ENCODE data around the gene TNPO2.
"Not testable (repeated sequence)": the region's sequence is repeated elsewhere in the genome, so short reads cannot be mapped to it uniquely, and the experiment has no call there.

Gene TNPO2

DNA sequence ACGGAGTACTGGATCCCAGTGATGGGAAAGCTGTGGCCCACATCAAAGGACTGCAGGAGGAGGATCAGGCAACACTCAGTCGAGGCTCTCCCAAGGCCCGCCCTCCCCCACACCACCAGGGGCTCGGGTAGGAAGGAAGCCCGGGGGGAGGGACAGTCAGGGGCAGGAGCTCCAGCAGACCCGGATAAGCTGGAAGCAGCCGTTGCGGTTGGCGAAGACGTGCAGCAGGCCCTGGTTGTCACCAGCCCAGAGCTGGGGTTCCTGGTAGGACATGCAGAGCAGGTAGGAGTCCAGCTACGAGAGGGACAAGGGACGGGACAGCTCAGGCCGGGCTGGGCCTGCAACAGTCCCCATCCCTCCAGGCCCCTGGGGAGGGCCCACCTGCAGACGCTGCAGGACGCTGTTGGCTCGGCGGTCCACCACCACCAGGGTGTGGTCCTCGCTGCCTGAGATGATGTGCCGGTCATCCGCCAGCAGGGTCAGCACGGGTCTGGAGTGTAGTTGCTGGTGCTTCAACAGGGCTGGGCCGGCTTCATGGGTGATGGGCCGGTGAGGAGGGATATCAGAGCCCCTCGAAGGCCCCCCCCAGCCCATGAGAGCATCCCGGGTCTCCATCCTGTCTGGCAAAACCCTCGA is 34.0 kb downstream of the TNPO2 start:
- no peak overlapping the region for H3K4me3 ChIP-seq (ENCODE audit: low read depth, low read length)
- DNase-seq (ENCODE audit: low read depth) = no peak
- TF ChIP-seq, protein P1, sequence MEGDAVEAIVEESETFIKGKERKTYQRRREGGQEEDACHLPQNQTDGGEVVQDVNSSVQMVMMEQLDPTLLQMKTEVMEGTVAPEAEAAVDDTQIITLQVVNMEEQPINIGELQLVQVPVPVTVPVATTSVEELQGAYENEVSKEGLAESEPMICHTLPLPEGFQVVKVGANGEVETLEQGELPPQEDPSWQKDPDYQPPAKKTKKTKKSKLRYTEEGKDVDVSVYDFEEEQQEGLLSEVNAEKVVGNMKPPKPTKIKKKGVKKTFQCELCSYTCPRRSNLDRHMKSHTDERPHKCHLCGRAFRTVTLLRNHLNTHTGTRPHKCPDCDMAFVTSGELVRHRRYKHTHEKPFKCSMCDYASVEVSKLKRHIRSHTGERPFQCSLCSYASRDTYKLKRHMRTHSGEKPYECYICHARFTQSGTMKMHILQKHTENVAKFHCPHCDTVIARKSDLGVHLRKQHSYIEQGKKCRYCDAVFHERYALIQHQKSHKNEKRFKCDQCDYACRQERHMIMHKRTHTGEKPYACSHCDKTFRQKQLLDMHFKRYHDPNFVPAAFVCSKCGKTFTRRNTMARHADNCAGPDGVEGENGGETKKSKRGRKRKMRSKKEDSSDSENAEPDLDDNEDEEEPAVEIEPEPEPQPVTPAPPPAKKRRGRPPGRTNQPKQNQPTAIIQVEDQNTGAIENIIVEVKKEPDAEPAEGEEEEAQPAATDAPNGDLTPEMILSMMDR (IDR thresholded peaks at IDR 0.05; ENCODE audit: control insufficient read depth, extremely low read depth, insufficient read depth) = no peak

DNA sequence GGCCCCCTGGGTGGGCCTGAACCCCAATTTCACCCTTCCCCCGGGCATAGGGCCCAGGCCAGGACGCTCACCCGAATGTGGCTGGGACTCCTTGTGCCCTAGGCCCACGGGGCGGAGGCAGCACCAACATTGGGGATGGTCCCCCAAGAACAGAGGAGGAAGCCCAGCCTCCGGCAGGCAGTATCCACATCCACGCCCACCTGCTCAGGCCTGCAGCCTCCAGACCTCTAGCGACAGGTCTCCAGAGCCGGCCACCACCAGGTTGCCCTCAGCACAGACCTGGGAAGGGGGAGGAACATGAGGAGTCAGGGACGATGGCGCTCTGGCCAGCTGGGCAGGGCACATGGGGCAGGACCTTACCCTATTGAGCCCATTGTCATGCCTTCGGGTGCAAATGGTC is 34.7 kb downstream of the TNPO2 start:
- DNase-seq (ENCODE audit: low read depth) = no peak
- H3K4me3 ChIP-seq (ENCODE audit: low read depth, low read length) = no peak overlapping the region
- TF ChIP-seq, protein P1 (IDR thresholded peaks at IDR 0.05; ENCODE audit: control insufficient read depth, extremely low read depth, insufficient read depth) = no peak

DNA sequence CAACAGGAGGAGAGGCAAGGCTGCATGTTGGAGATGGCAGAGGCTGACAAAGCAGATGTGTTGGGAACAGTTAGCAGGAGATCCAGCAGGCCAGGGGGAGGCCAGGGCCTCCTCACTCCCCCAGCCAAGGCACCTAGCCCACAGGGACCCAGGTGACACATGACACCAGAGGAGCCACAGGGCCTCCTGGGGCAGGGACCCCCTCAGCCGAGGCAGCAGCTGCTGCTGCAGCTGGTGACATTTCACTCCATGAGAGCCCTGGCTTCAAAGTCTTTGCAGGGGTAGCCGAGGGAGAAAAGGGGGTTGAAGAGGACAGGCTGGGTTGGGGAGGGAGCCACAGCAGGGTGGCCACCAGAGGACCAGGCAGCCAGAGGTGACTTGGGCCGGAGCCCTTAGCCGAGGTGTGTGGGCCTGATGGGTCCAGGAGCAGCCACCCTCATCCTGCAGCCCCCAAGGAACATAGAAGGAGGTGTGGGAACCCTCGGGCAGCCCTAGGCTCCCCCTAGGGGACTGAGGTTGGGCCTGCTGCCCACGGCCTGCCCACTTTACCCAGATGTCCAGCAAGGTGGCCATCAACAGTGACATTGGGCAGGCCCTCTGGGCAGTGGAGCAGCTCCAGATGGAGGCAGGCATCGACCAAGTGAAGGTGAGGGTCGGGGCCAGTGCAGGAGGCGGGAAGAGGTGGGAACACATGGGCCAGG is 36.1 kb downstream of the TNPO2 start, which contains the start of gene GNG14:
Gene GNG14, plus strand, starts transcription at position 503 of the 701 bp plus-strand sequence. Its CDS starts 51 bp downstream, at position 554.
- H3K4me3 ChIP-seq (ENCODE audit: low read depth, low read length) = no peak within 1 kb of the TSS
- TF ChIP-seq, protein P1 (IDR thresholded peaks at IDR 0.05; ENCODE audit: control insufficient read depth, extremely low read depth, insufficient read depth) = no peak
- DNase-seq (ENCODE audit: low read depth) = no peak

DNA sequence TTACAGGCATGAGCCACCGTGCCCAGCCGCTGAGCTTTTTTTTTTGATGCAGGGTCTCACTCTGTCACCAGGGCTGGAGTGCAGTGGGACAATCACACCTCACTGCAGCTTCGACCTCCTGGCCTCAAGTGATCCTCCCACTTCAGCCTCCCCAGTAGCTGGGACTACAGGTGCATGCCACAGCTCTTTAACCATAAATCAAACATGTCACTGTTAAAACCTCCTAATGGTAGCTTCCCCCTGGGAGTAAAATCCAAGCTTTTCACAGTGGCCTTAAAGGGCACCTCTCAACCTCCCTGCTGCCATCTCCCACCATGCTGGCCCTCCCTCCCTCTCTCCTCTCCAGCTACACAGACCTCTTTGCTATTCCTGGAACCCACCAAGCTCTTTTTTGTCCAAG is 37.9 kb downstream of the TNPO2 start:
- H3K4me3 ChIP-seq (ENCODE audit: low read depth, low read length) = no peak overlapping the region
- TF ChIP-seq, protein P1 (IDR thresholded peaks at IDR 0.05; ENCODE audit: control insufficient read depth, extremely low read depth, insufficient read depth) = no peak
- no peak for DNase-seq (ENCODE audit: low read depth)

DNA sequence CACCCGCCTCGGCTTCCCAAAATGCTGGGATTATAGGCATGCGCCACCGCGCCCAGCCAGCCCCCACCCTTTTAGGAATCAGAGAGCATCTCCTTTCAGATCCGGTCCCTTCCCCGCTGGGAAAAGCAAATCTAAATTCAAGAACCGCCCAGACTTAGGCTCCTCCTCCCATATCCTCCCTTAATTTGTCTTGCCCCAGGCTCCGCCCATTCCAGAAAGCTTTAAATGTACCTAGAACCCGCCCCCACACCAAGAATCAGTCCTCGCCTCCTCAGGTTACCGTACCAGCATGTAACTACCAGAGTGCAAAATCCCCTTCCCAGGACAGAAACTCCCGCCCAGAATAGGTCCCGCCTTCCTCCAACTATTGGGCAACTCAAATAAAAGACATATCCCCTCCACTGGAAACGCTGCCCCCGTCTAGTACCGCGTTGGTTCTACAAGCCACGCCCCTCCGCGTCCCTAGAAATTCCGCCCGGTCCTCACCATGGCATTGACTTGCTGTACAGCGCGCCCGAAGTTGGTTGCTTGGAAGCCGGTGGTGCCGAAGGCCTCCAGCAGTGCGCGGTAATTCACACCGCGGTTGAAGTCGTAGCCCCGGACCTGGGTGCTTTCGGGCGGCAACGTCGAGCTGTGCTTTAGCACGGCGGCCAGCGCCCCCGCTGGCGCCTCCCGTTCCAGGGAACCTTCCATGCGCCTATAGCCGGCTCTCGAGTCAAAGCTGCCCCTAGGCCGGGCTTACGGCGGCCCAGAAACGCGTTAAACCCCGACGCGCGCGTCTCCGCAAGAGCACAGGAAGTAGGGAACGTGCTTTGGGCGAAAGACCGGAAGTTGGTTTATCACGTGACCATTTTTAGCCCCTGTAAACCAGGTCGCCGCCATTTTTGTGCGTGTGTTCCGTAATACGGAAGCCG is 42.4 kb downstream of the TNPO2 start, which contains the start of gene DHPS:
Gene DHPS, minus strand, starts transcription at position 807 of the 914 bp plus-strand sequence. Its CDS starts 114 bp downstream, at position 693.
- peak; percentile 98 for DNase-seq (ENCODE audit: low read depth)
- TF ChIP-seq, protein P1 (IDR thresholded peaks at IDR 0.05; ENCODE audit: control insufficient read depth, extremely low read depth, insufficient read depth) = no peak
- H3K4me3 ChIP-seq (ENCODE audit: low read depth, low read length) = peak within 1 kb of the TSS; percentile 81

DNA sequence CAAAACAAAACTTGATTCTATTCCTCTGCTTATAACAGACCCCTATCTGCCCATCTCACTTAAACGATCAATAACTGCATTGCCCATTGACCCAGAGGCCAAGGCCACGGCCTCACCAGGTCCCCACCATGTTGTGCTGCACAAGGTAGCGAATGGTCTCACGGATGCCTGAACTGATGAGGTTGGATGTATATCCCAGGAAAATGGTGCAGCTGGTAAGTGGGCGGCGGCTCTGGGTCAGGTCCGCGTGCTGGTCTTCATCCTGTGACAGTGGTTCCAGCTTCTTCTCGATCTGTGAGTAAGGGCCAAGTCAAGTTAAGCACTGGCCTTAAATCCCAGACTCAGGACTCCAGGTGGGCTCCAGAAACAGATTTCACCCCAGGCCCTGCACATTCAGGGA is 43.7 kb downstream of the TNPO2 start:
- no peak for DNase-seq (ENCODE audit: low read depth)
- TF ChIP-seq, protein P1 (IDR thresholded peaks at IDR 0.05; ENCODE audit: control insufficient read depth, extremely low read depth, insufficient read depth) = no peak
- no peak overlapping the region for H3K4me3 ChIP-seq (ENCODE audit: low read depth, low read length)

DNA sequence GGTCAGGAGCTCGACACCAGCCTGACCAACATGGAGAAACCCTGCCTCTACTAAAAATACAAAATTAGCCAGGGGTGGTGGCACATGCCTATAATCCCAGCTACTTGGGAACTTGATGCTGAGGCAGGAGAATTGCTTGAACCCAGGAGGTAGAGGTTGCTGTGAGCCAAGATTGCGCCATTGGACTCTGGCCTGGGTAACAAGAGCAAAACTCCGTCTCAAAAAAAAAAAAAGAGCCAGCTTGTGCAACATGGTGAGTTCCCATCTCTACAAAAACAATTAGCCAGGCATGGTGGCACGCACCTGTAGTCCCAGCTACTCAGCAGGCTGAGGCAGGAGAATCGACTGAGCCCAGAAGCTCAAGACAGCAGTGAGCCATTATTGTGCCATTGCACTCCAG is 45.7 kb downstream of the TNPO2 start:
- not testable (repeated sequence) for DNase-seq (ENCODE audit: low read depth); H3K4me3 ChIP-seq (ENCODE audit: low read depth, low read length)

Data from LNCaP clone FGC (cell line).